Esophagus mucosa (tissue), 1 donor: Measurements from ENCODE around the gene GPR39. TPM values are rescaled to one million over a fixed set of nuclear protein-coding genes. Genes with fewer than 3 reads are reported as not detected.
"Not testable (repeated sequence)": the region's sequence is repeated elsewhere in the genome, so short reads cannot be mapped to it uniquely, and the experiment has no call there.

Experiments used
- ATAC-seq: fragments of 200-7000 bp; cut with Tn5 transposase; one replicate; pipeline ENCODE4 v1.9.1; 2020
- total RNA-seq: library from RNA; stranded (reverse); gene quantifications from one replicate; pipeline ENCODE4 v1.2.4, GENCODE V29; 2023
- donor health status: DM: yes; HTN: yes; CAD: no.

Gene GPR39
- 1.4 TPM for total RNA-seq

DNA sequence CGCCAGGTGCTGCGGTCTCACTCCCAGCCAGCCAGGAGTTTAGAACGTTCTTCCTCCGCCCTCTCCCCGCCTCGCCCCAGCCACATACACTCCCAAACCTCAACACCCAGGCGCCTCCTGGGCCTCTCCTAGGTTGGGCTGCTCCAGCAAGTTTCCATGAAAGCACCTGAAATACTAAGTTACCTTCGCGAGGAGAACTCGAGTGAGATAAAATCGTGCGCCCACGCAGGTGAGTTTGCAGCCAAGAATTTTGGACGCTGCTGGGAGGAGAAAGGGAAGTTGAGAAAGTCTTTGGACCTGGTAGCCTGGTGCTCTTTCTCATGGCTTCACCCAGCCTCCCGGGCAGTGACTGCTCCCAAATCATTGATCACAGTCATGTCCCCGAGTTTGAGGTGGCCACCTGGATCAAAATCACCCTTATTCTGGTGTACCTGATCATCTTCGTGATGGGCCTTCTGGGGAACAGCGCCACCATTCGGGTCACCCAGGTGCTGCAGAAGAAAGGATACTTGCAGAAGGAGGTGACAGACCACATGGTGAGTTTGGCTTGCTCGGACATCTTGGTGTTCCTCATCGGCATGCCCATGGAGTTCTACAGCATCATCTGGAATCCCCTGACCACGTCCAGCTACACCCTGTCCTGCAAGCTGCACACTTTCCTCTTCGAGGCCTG lies at the start of gene GPR39:
GPR39 (plus strand) TSS at position 83 of the 673 bp plus-strand sequence.
- peak; percentile 2 for ATAC-seq

DNA sequence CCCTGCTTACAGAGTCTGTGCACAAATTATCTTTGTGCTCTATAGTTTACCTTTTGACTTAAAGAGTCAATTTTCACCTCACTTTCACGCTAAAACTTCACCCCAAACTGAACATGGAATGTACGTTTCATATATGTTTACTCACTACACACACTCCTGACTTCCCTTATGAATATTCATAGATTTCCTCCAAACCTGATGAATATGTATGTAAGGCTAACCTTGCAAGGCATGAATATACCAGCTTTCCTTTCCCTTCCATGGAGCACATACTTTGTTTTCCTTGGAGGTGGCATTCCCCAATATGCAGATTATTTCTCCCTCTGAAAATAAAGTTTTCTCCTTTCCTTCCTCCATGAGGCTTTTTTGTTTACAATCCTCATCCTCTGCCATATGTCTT lies 48.4 kb upstream of the GPR39 start:
- ATAC-seq: no peak

DNA sequence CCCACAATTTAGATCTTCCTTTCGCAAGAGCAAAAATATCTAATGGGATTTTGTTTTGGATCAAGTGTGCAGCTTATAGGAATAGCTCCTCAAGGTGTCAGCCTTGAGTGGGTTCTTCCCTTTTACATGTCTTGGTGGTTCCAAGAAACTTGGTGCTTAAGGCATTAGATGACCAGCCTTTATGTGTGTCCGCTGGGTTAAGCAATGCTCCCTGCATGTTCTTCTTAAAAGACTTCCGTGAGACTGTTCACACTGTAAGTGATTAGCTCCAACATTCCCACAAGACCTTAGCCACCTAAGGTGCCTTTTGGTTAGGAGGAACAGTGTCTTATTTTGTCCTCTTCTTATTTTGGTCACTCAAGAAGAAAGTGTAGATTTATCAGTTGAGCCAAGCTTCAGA lies 44.3 kb upstream of the GPR39 start:
- ATAC-seq: no peak

DNA sequence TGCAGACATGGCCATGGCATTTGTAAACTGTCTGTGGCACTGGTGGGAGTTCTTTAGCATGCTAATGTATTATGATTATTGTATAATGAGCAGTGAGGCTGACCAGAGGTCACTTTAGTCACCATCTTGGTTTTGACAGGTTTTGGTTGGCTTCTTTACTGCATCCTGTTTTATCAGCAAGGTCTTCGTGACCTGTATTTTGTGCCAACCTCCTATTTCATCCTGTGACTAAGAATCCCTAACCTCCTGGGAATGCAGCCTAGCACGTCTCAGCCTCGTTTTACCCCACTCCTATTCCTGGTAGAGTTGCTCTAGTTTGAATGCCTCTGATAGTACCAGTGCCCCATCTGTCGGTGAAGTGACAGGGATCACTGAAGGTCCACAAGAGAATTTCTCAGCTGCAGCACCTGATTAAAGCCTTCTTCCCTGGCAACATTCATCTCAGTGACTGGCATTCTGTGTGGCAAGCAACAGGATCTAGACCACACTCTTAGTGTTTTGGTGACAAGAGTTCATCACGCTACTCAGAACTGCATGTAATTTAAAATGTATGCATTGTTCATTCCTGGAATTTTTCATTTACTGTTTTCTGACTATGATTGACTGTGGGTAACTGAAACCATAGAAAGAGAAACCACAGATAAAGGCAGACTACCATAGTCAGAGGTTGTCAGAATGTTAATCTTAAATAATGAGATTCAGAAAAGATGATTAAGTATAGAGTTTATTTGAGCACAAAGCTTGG lies 43.0 kb upstream of the GPR39 start:
- no peak for ATAC-seq

DNA sequence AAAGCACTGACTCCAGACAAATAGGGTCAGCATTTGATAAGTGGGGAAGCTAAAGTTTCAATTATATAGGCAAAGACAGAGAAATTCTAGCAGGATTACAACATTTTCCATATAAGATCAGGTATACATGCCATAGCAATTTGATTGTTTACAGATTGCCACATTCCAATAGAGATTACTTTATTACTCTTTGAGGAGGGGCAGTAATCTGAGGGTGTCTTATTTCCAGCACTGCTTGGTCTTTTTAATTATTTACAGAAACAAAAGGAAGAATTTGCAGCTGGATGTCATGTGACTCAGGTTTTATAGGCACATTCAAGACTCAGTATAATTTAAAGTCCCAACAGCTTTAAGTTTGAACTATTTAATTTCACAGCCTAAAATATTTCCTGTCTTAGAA lies 42.5 kb upstream of the GPR39 start:
- no peak for ATAC-seq

DNA sequence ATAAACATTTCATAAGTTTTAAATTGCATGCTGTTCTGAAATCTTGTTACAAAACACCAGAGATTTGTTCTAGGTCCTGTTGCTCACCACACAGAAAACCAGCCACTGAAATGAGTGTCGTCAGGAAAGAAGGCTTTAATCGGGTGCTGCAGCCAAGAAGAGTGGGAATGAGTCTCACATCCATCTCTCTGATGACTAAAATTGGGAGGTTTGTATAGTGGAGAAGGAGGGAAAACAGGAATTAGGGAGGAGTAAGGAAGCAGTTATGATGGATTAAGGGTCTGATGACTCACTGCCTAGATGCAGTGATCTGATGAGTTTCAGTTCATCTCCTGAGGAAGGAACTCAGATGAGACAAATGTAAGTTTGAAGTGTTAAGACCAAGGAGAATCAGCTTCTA lies 42.1 kb upstream of the GPR39 start:
- ATAC-seq: peak; percentile 42

DNA sequence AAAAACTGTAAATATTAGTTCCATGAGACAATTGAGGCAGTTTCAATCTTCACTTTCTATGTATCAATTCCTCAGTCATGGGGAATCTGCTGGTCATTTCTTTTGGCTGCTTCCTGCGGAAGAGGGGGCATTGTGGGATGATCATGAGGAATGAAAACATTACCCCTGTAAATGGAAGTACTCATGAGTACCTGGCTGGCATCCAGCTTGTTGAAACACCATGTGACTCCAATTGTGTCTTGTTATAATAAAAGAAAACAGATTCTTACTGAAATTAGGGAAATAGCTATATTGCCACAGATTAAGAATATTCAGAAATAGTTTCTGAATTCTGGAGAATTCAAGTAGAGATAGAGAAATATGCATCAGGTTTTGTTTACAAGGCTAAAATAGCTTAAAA lies 41.6 kb upstream of the GPR39 start:
- ATAC-seq: no peak

DNA sequence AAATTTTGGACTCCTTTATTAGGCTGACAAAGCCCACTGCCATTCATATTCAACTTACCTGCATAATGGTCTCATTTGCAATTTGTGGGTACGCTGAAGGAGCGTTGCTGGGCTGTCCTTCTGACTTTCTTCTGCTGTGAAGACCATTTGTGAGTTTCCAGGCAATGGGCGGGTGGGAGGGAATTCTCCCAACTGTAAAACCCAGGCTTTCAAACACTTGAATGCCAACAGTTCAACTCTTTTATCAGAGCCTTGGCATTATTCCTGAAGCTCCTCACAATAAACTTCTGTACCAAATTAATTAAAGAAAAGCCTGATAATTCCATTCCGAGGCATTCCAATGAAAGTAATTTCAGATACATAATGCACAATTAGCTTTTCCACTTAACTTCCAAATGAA lies 35.2 kb upstream of the GPR39 start:
- no peak for ATAC-seq

DNA sequence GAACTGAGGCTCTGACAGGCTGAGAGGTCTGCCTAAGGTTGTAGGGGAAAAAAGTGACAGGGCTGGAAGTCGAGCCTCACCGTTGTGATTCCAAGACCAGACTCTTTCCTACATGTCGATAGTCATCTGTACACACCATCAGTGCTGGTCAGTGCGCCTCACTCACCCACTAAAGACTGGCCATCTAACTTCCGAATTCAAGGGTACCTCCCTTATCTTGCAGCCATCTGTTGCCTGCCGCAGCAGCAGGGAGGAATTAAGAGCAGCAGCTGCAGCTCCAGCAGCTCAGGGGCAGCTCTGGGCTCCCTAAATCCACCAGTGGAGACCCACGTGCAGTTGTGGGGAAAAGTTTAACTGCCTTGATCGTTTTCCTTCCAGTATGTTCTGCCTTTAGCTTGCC lies 32.6 kb upstream of the GPR39 start:
- ATAC-seq: no peak

DNA sequence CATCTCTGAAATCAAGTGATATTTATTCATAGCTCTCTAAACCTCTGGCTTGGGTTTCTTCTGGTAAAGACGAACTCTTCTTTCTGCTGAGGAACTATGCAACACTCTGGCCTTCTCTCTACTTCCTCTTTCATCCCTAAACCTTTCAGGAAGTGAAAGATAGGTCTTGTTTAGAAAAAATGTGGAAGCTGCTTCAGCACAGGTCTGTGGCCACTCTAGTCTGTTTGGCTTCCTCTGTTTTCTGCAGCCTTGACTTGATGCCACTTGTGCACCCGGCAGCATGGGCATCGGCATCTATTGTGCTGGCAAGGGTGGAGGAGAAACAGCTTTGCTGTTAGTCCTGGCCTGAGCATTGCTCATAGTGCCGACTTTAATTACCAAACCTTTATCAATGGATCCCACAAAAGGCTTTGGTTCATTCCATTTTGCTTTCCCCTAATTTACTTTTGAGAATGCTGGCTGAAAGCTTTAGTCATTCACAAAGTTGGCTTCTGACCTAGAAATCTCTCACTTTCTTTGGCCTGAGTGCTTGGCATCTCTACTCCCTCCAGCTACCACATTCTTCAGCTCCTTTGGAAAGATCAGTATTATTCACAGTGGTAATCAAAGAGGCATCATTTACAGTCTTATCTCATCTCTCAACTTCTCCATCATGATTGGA lies 32.0 kb upstream of the GPR39 start:
- ATAC-seq: no peak

DNA sequence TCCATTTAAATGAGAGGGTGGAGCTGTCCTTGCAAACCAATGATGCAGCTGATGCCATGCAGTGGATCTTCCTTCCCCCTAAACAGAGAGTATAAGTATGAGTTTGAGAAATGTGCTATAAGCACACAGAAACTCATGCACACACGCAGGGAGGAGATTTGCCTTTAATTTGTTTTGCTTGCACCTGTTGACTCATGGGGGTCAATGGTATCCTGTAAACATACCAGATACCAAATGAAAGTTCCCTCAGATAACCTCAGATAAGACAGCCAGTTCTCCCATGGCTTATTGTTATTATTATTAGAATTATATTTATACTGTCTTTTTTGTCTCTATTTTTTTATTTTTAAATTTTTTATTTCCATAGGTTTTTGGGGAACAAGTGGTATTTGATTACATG lies 29.5 kb upstream of the GPR39 start:
- ATAC-seq: no peak

DNA sequence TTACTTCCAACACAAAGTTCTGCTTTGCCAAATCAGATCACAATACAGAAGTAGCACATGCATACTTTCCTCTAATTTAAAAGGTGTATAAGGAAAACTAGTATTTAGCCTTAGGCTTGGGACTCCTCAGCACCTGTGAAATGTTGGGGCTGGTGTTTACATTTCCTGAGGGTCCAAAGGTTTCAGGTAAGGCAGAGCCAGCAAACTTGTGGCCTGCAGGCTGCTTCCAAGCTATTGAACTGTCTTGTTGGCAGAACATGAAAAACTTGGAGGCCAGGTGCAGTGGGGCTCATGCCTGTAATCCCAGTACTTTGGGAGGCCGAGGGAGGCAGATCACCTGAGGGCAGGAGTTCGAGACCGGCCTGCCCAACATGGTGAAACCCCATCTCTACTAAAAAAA lies 26.5 kb upstream of the GPR39 start:
- ATAC-seq: no peak

DNA sequence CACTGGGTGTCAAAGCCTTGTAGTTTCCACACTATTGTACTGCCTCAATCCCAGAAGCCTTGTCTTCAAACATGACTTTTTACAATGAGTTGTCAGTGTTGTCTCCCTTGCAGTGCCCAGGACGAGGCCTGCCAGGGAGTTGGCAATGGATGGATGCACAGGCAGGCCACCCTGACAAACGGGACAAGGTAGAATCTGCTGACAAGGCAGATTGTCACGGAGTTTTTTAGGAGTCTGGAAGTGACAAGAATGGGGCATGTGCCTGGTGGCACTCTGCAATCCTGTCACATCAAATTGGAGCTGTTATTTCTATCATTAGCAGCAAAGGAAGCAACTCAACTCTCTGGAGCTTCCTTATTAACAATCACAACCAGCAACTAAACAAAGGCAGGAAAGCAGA lies 25.2 kb upstream of the GPR39 start:
- ATAC-seq: no peak

DNA sequence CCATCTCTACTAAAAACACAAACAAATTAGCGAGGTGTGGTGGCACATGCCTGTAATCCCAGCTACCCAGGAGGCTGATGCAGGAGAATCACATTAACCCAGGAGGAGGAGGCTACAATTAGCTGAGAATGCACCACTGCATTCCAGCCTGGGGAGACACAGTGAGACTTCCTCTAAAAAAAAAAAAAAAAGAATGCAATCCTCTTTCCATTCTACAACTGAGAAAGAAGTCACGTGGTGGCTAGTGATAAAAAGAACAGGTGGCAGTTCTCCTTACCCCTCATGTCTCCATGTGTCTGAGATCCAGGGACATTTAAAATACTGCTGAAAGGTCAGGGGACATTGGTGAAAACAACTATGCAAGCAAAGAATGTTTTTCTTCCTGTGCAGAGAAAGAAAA lies 24.4 kb upstream of the GPR39 start:
- no peak for ATAC-seq

DNA sequence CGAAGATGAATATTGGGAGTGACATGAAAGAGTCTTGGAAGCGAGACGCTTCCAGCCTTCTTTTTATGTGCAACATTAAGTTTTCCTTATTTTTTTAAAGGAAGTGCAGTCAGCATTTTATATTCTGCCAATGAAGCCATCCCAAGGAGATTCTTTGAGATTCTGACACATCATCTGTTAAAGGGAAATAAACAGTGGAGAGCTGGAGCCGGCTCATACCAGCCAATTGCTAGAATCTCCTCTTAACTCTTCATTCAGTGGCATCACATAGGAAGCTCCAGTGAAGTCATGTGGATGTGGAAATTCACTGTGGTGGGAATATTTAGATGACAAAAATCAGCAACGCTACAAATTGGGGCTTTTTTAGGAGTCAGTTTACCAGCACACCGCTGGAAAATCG lies 23.7 kb upstream of the GPR39 start:
- ATAC-seq: no peak

DNA sequence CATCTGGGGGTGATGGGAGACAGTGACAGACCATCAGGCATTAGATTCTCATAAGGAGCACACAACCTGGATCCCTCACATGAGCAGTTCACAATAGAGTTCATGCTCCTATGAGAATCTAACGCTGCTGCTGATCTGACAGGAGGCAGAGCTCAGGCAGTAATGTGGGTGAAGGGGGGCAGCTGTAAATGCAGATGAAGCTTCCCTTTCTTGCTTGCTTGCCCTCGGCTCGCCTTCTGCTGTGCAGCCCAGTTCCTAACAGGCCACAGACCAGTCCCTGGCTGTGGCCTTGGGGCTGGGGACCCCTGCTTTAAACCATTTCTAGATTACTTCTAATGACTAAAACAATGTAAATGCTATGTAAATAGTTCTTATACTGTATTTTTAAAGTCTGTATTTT lies 19.6 kb upstream of the GPR39 start:
- not testable (repeated sequence) for ATAC-seq

DNA sequence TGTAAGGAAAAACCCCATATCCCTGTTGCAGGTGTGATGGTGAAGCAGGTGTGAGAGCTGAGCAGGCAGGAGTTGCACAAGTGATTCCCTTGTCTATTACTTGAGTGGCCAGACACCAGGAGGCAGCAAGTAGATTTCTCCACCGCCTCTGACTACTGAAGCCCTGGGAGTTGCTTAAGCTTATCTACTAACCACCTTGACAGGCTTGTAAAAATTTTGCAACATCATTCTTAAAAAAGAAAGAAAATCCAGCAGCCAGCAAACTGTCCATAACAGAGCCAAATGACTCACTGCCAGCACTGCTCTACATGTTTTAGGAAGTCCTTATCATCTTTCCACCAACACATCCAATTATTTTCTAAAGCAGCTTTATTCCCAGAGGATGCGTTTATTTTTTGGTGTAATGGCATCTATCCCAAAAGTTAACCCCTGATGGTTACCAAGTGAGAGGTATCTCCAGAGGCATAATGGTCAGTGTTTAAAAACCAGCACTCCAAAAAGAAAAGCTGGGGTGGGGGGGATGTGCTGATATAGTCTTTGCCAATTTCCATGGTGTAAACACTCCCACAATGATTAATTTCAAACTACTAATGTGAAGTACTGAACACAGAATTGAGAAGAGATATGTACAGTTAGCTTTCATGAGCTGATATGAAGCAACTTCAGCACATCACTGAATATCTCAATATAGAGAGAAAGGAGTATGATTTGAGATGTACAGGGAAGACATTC lies 16.3 kb upstream of the GPR39 start:
- ATAC-seq: no peak

DNA sequence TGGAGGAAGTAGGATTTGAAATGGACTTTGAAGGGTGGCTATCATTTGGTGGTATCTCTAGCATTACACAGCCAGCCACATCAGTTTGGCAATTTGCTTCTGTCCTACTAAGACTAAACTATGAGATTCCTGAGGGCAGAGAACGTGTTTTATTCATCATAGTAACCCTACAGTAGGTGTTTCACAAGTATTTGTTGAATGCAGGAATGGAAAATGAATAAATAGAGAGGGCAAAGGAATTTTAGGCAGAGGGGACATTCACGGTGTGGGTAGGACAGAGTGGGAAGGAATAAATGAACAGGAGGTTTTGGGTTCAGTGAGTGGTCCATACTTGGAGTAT lies 15.7 kb upstream of the GPR39 start:
- no peak for ATAC-seq

DNA sequence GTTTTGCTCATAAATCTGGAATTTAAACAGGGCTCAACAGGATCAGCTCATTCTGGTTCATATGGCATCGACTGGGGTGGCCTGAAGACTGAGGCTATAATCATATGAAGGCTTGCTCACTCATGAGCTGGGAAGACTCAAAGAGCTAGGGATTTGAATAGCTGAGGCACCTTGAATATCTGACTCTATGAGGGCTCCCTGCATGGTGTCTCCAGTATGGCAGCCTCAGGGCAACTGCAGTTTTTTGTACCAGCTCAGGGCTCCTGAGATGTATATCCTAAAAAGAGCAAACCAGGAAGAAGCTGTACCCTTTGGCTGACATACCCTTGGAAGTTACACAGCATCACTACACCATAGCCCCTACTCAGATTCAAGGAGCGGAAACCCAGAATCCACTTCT lies 15.3 kb upstream of the GPR39 start:
- ATAC-seq: no peak

DNA sequence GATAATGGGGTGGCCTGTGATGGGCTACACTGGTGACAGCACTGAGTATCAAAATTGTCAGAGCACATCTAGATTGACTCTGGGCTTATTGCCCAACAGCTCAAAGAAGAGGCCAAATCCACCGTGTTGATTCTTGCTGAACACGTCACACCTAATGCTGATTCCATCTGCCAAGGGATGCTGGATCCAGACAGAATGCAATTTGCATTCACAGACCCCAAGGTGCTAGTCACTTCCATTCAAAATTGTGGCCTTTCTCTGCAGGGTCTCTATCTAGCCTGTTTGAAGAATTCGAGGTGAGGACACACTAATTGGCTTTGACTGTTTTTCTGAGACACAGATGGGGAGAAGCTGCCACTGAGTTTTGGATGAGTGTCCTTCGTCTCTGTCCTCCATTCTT lies 13.5 kb upstream of the GPR39 start:
- ATAC-seq: no peak

DNA sequence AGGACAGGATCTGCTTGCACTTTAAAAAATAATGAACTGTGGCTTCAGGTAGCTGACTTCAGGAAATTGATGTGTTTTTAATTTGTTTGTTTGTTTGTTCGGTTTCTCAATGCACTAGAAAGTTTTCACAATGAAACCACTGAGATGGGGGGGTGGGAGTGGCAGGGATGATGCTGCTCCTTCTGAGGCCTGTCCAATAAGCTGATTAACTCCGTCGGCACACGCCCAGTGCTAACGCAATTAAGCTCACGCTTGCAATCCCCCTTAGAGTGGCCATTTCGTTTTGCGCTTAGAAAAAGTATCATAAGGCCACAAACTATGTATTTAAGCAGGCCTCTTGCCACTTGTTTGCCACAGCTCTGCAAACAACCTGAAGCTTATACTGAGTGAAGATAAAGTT lies 12.5 kb upstream of the GPR39 start:
- ATAC-seq: no peak

DNA sequence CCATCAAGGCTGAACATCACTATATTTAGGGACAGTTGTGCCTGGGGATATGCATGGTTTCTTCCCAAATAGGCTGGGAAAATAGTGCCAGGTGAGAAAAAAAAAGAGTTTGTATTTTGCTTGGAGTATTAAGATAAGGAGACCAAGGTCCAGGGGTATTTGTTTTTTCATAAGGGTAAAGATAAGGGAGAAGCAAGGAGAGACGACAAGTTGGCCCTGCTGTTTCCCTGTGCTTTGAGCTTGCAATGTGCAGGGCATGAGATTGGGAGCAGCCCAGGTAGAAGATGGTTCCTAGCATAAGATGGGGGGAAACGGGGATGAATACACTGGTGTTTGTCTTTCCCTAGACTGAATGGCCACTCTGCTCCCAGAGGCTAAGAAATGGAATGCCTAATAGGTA lies 8.8 kb upstream of the GPR39 start:
- ATAC-seq: no peak

DNA sequence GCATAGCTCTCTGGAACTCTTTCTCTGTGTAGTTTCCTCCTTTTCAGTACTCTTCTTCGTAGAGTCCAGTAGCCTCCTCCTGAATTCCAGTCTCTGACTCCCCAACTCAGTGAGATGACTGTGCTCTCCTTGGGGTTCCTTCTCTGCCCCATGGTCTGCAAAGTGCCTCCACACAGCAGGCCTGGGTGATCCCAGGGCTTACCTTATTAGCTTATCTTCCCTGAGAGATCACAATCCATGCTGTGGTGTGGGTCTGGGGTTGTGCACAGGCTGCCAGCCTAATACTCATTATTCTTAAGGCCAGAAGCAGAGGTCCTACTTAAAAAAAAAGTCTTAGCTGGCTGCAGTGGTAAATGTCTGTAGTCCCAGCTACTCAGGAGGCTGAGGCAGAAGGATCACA lies 4.6 kb upstream of the GPR39 start:
- ATAC-seq: no peak

DNA sequence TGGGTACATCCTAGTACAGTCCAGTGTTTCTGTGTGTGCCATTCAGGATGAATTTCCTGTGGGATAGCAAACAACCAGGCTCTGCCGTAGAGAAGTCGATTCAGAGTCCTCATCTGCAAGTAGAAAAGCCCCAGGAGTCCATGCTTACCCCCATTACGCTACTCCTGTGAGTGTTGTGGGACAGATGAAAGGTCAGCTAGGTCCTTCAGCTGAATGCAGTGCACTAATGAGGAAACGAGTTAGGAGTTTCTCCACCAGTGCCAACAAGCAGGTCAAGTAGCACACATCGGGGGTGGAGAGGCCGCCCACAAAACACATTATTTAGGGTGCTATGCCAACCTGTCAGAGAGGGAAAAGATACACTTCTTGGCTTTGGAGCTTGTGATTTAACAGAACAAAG lies 2.5 kb upstream of the GPR39 start:
- ATAC-seq: no peak
